WTC11 (cell line): ENCODE measurements around the gene ALG8. TPM values are rescaled to one million over a fixed set of nuclear protein-coding genes. Genes with fewer than 3 reads are reported as not detected.

Experiments used
- ATAC-seq: fragments of 200-7000 bp; cut with Tn5 transposase; 2 replicates; pipeline ENCODE4 v1.10.0; 2021; ENCODE audit warnings: mild to moderate bottlenecking, moderate library complexity
- CTCF ChIA-PET: fragments of 300-600 bp; sonication (Branson Sonifier 250); formaldehyde crosslinking; loops from one replicate; lab custom pipeline; 2021; ENCODE audit warnings: antibody characterized with exemption; lab: Charles Lee
- POLR2A ChIA-PET: fragments of 350-600 bp; sonication (Branson Sonifier 250); formaldehyde crosslinking; loops from one replicate; lab custom pipeline; 2021; ENCODE audit warnings: antibody characterized with exemption; lab: Charles Lee
- DNase-seq: peaks from one replicate; pipeline ENCODE4 v3.0.0; 2021; ENCODE audit warnings: low spot score
- H3K27ac Mint-ChIP-seq: 2 replicates; pipeline ENCODE4 v1.8.0; 2021; ENCODE audit warnings: mixed read lengths
- H3K27me3 Mint-ChIP-seq: 2 replicates; pipeline ENCODE4 v1.8.0; 2021; ENCODE audit warnings: low read depth, mild to moderate bottlenecking, moderate library complexity, mixed read lengths
- H3K36me3 Mint-ChIP-seq: 2 replicates; pipeline ENCODE4 v1.8.0; 2021; ENCODE audit warnings: mixed read lengths
- H3K4me1 Mint-ChIP-seq: 2 replicates; pipeline ENCODE4 v1.8.0; 2022; ENCODE audit warnings: mixed read lengths
- H3K4me3 Mint-ChIP-seq: 2 replicates; pipeline ENCODE4 v1.8.0; 2021; ENCODE audit warnings: mild to moderate bottlenecking, moderate library complexity, mixed read lengths
- H3K9me3 Mint-ChIP-seq: 2 replicates; pipeline ENCODE4 v1.8.0; 2021; ENCODE audit warnings: mixed read lengths
- AR ChIP-seq: fragments of 250-450 bp; sonication (Bioruptor Pico); IDR thresholded peaks from 2 replicates; pipeline ENCODE4 v1.9.0; 2021; ENCODE audit warnings: mild to moderate bottlenecking
- ATF1 ChIP-seq: sonication (generic); formaldehyde crosslinking; IDR thresholded peaks from 2 replicates; pipeline ENCODE4 v1.8.1; 2023; ENCODE audit warnings: mild to moderate bottlenecking, moderate library complexity, missing genetic modification reagents
- E2F4 ChIP-seq: sonication (generic); formaldehyde crosslinking; IDR thresholded peaks from 2 replicates; pipeline ENCODE4 v1.8.1; 2022; ENCODE audit warnings: low read depth, mild to moderate bottlenecking, moderate library complexity, missing genetic modification reagents, borderline replicate concordance
- EMX1 ChIP-seq: fragments of 250-450 bp; sonication (Bioruptor Pico); IDR thresholded peaks from 2 replicates; pipeline ENCODE4 v1.8.0; 2021; ENCODE audit warnings: mild to moderate bottlenecking
- ETV6 ChIP-seq: sonication (generic); formaldehyde crosslinking; IDR thresholded peaks from 2 replicates; pipeline ENCODE4 v1.8.1; 2022; ENCODE audit warnings: mild to moderate bottlenecking, missing genetic modification reagents
- GABPB1 ChIP-seq: sonication (generic); formaldehyde crosslinking; IDR thresholded peaks from 2 replicates; pipeline ENCODE4 v1.8.1; 2023; ENCODE audit warnings: mild to moderate bottlenecking, missing genetic modification reagents
- GTF2I ChIP-seq: fragments of 250-450 bp; sonication (Bioruptor Pico); conservative IDR thresholded peaks from 2 replicates; pipeline ENCODE4 v1.4.0; 2021; ENCODE audit warnings: mild to moderate bottlenecking
- IRF2 ChIP-seq: sonication (generic); formaldehyde crosslinking; IDR thresholded peaks from 2 replicates; pipeline ENCODE4 v1.8.0; 2022; ENCODE audit warnings: low read depth, missing genetic modification reagents, borderline replicate concordance
- MLX ChIP-seq: sonication (generic); formaldehyde crosslinking; IDR thresholded peaks from 2 replicates; pipeline ENCODE4 v1.8.1; 2023; ENCODE audit warnings: mild to moderate bottlenecking, missing genetic modification reagents, moderate library complexity
- PRRX2 ChIP-seq: fragments of 250-450 bp; sonication (Bioruptor Pico); IDR thresholded peaks from 2 replicates; pipeline ENCODE4 v1.8.0; 2021; ENCODE audit warnings: mild to moderate bottlenecking
- RORB ChIP-seq: fragments of 250-450 bp; sonication (Bioruptor Pico); IDR thresholded peaks from 2 replicates; pipeline ENCODE4 v1.9.0; 2021; ENCODE audit warnings: mild to moderate bottlenecking
- USF1 ChIP-seq: sonication (generic); formaldehyde crosslinking; IDR thresholded peaks from 2 replicates; pipeline ENCODE4 v1.8.0; 2022; ENCODE audit warnings: mild to moderate bottlenecking, missing genetic modification reagents
- ZNF263 ChIP-seq: sonication (generic); formaldehyde crosslinking; IDR thresholded peaks from 2 replicates; pipeline ENCODE4 v1.8.1; 2022; ENCODE audit warnings: low read depth, mild to moderate bottlenecking, moderate library complexity, missing genetic modification reagents
- total RNA-seq: library from RNA; stranded (reverse); gene quantifications from 3 replicates; pipeline ENCODE4 v1.2.3, GENCODE V29; 2021

Gene ALG8
- total RNA-seq, 1 experiment from 2014 or later, result 63.8 TPM

- no peak for TF ChIP-seq E2F4 (CRISPR knock-in tag)
- TF ChIP-seq USF1, result no peak
- TF ChIP-seq IRF2, result no peak
- TF ChIP-seq GTF2I (CRISPR knock-in tag), result no peak
Observed at GRCh38 chr11:78110830-78111229, 28.6 kb downstream of the ALG8 start (continued).

- Mint-ChIP-seq H3K9me3 (no peaks in the 10 kb centered on the region), H3K4me1 (no peaks in the 10 kb centered on the region), H3K27ac (no peak overlapping the region), H3K36me3 (peaks cover 50% of the 10 kb centered on the region), H3K4me3 (no peak overlapping the region), H3K27me3 (no peaks in the 10 kb centered on the region)
- CTCF ChIA-PET, result no interaction called here
- TF ChIP-seq EMX1 (CRISPR knock-in tag), result no peak
- POLR2A ChIA-PET, result no interaction called here
- ATAC-seq (no peak), DNase-seq (no peak)
Observed at GRCh38 chr11:78110351-78110750, 29.1 kb downstream of the ALG8 start.

- ChIA-PET POLR2A (no interaction called here), CTCF (no interaction called here)
- Mint-ChIP-seq H3K36me3 (peaks cover 49% of the 10 kb centered on the region), H3K9me3 (no peaks in the 10 kb centered on the region), H3K4me3 (no peak overlapping the region), H3K27ac (peak overlapping the region; percentile 88), H3K4me1 (no peaks in the 10 kb centered on the region), H3K27me3 (no peaks in the 10 kb centered on the region)
- no peak for TF ChIP-seq AR (CRISPR knock-in tag)
- TF ChIP-seq USF1, result no peak
- no peak for TF ChIP-seq ETV6
- no peak for TF ChIP-seq GTF2I (CRISPR knock-in tag)
- TF ChIP-seq ATF1, result no peak
- TF ChIP-seq GABPB1 (CRISPR knock-in tag), result no peak
- TF ChIP-seq RORB (CRISPR knock-in tag), result no peak
- TF ChIP-seq MLX (CRISPR knock-in tag), result no peak
- no peak for TF ChIP-seq PRRX2 (CRISPR knock-in tag)
- TF ChIP-seq E2F4 (CRISPR knock-in tag), result no peak
- TF ChIP-seq ZNF263, result no peak
- no peak for ATAC-seq
- DNase-seq, result no peak
Observed at GRCh38 chr11:78109081-78110015, 30.1 kb downstream of the ALG8 start.
